ENCODE results near the gene NCAN.

DNA sequence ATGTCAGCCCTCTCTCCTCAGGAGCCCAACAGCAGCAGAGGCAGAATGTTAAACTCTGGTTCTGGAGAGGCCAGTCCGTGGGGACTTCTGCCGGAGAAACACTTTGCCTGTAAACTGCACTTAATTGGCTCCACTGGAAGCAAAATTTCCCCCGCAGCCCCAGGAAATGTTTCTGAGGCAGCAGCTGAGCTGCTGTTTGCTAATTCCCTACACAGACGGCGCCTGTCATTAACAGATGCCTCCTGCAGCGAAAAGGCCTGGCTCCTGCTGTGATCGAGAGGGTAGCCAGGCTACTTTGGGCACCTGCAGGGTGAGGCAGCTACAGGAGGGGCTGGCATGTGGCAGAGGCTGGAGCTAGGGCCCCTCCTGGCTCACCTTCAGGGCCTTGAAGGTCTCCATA is 66.6 kb downstream of the NCAN start:
- TF ChIP-seq, protein P1, sequence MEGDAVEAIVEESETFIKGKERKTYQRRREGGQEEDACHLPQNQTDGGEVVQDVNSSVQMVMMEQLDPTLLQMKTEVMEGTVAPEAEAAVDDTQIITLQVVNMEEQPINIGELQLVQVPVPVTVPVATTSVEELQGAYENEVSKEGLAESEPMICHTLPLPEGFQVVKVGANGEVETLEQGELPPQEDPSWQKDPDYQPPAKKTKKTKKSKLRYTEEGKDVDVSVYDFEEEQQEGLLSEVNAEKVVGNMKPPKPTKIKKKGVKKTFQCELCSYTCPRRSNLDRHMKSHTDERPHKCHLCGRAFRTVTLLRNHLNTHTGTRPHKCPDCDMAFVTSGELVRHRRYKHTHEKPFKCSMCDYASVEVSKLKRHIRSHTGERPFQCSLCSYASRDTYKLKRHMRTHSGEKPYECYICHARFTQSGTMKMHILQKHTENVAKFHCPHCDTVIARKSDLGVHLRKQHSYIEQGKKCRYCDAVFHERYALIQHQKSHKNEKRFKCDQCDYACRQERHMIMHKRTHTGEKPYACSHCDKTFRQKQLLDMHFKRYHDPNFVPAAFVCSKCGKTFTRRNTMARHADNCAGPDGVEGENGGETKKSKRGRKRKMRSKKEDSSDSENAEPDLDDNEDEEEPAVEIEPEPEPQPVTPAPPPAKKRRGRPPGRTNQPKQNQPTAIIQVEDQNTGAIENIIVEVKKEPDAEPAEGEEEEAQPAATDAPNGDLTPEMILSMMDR (IDR thresholded peaks at IDR 0.05; ENCODE audit: low read depth, low read length) = no peak
- no peak for TF ChIP-seq POLR2A (IDR thresholded peaks at IDR 0.05; ENCODE audit: extremely low read depth, insufficient read length)
- no peak for TF ChIP-seq MYC (IDR thresholded peaks at IDR 0.05; ENCODE audit: low read depth, low read length)

Data from NB4 (cell line).